ENCODE results near the gene LMNTD1. TPM values are rescaled to one million over a fixed set of nuclear protein-coding genes. Genes with fewer than 3 reads are reported as not detected.

LMNTD1 gene
- polyA plus RNA-seq, 1 donor from 2014 or later = not detected

GRCh38 chr12:25531502-25532052 is 21.5 kb downstream of the LMNTD1 start:
- no peaks in the 10 kb centered on the region for H3K36me3 ChIP-seq (ENCODE audit: insufficient read depth, low read length)
- H4K20me1 ChIP-seq (ENCODE audit: insufficient read depth) = no peaks in the 10 kb centered on the region
- H3K4me2 ChIP-seq (ENCODE audit: low read length) = no peak overlapping the region
- no peaks in the 10 kb centered on the region for H3K9me3 ChIP-seq (ENCODE audit: low read length)
- H3K4me3 ChIP-seq (ENCODE audit: low read length) = no peak overlapping the region
- no peak overlapping the region for H2AFZ ChIP-seq (ENCODE audit: low read depth, low read length)
- no peaks in the 10 kb centered on the region for H3K79me2 ChIP-seq (replicated peaks; ENCODE audit: insufficient read depth, low read length)
- no peaks in the 10 kb centered on the region for H3F3A ChIP-seq (ENCODE audit: insufficient read depth, low read length, poor library complexity, severe bottlenecking)
- H3K27me3 ChIP-seq (ENCODE audit: insufficient read depth, low read depth, low read length) = no peaks in the 10 kb centered on the region
- no peak for TF ChIP-seq MXI1 (conservative IDR thresholded peaks at IDR 0.05; ENCODE audit: poor library complexity, severe bottlenecking)
- no peak for TF ChIP-seq TAF1 (IDR thresholded peaks at IDR 0.05; ENCODE audit: low read depth)
- TF ChIP-seq SMC3 (conservative IDR thresholded peaks at IDR 0.05; ENCODE audit: poor library complexity) = no peak
- no peak for TF ChIP-seq RAD21 (conservative IDR thresholded peaks at IDR 0.05)
- TF ChIP-seq CTCF (IDR thresholded peaks at IDR 0.05; ENCODE audit: poor library complexity, severe bottlenecking) = no peak
- no peak for TF ChIP-seq POLR2AphosphoS5 (IDR thresholded peaks at IDR 0.05)
- no peak for TF ChIP-seq REST (IDR thresholded peaks at IDR 0.05; ENCODE audit: borderline replicate concordance)
- no peak for TF ChIP-seq EP300 (conservative IDR thresholded peaks at IDR 0.05; ENCODE audit: poor library complexity, severe bottlenecking)
- H3K27ac ChIP-seq (ENCODE audit: low read length) = no peak overlapping the region
- H3K9me2 ChIP-seq (ENCODE audit: insufficient read depth, low read length) = no peaks in the 10 kb centered on the region
- H3K9ac ChIP-seq (ENCODE audit: low read length) = no peak overlapping the region

GRCh38 chr12:25529738-25530137 is 23.3 kb downstream of the LMNTD1 start:
- H3K9me2 ChIP-seq (ENCODE audit: insufficient read depth, low read length) = no peaks in the 10 kb centered on the region
- TF ChIP-seq RAD21 (conservative IDR thresholded peaks at IDR 0.05) (no peak), CTCF (IDR thresholded peaks at IDR 0.05; ENCODE audit: poor library complexity, severe bottlenecking) (no peak), REST (IDR thresholded peaks at IDR 0.05; ENCODE audit: borderline replicate concordance) (no peak), POLR2AphosphoS5 (IDR thresholded peaks at IDR 0.05) (no peak), MXI1 (conservative IDR thresholded peaks at IDR 0.05; ENCODE audit: poor library complexity, severe bottlenecking) (no peak), TAF1 (IDR thresholded peaks at IDR 0.05; ENCODE audit: low read depth) (no peak), EZH2 (IDR thresholded peaks at IDR 0.05; ENCODE audit: borderline replicate concordance, insufficient read depth, low read length, poor library complexity, severe bottlenecking) (no peak), SMC3 (conservative IDR thresholded peaks at IDR 0.05; ENCODE audit: poor library complexity) (no peak), EP300 (conservative IDR thresholded peaks at IDR 0.05; ENCODE audit: poor library complexity, severe bottlenecking) (no peak)
- no peak overlapping the region for H2AFZ ChIP-seq (ENCODE audit: low read depth, low read length)
- no peaks in the 10 kb centered on the region for H3K79me2 ChIP-seq (replicated peaks; ENCODE audit: insufficient read depth, low read length)
- H3K27ac ChIP-seq (ENCODE audit: low read length) = no peak overlapping the region
- H3K9me3 ChIP-seq (ENCODE audit: low read length) = no peaks in the 10 kb centered on the region
- no peak overlapping the region for H3K4me3 ChIP-seq (ENCODE audit: low read length)
- no peaks in the 10 kb centered on the region for H3K36me3 ChIP-seq (ENCODE audit: insufficient read depth, low read length)
- H3K27me3 ChIP-seq (ENCODE audit: insufficient read depth, low read depth, low read length) = no peaks in the 10 kb centered on the region
- H4K20me1 ChIP-seq (ENCODE audit: insufficient read depth) = no peaks in the 10 kb centered on the region
- no peak overlapping the region for H3K4me2 ChIP-seq (ENCODE audit: low read length)
- H3K9ac ChIP-seq (ENCODE audit: low read length) = no peak overlapping the region
- no peaks in the 10 kb centered on the region for H3F3A ChIP-seq (ENCODE audit: insufficient read depth, low read length, poor library complexity, severe bottlenecking)

Measured in neural cell (in vitro differentiated cells).